ENCODE data around the gene PLAAT1. TPM values are rescaled to one million over a fixed set of nuclear protein-coding genes. Genes with fewer than 3 reads are reported as not detected.

Gene PLAAT1
- total RNA-seq, 3 donors from 2014 or later: 0.32 to 1.5 (median 0.66) TPM

DNA sequence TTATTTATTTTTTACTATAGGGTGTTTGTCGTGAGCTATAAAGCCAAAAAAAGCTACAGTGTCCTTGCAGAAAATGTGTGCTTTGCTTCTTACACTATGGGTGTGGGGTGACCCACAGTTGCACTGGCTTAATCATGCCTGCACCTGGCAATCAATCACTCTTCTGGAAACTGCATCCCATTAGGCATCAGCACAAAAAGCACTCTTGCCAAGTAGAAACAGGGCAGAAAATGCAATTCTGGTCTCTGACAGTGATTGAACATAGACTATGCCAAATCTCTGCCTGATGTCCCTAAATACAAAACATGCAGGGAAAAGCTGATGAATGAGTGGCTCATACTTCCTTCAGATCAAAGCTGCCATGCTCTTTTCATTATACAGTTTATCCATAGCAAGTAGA, 30.4 kb upstream of the PLAAT1 start:
- no peak overlapping the region for H3K27ac ChIP-seq
- H3K27me3 ChIP-seq: no peaks in the 10 kb centered on the region
- intact Hi-C loops (cut with DNase I; ENCODE audit: low total_unique reads): loop anchor here (10.0 kb wide), 1 partner anchor 834 kb away; no protein-coding TSS in a partner anchor
- no peaks in the 10 kb centered on the region for H3K4me1 ChIP-seq
- TF ChIP-seq POLR2A (IDR thresholded peaks at IDR 0.05) (no peak), POLR2AphosphoS5 (IDR thresholded peaks at IDR 0.05) (no peak)
- TF ChIP-seq, protein P1, sequence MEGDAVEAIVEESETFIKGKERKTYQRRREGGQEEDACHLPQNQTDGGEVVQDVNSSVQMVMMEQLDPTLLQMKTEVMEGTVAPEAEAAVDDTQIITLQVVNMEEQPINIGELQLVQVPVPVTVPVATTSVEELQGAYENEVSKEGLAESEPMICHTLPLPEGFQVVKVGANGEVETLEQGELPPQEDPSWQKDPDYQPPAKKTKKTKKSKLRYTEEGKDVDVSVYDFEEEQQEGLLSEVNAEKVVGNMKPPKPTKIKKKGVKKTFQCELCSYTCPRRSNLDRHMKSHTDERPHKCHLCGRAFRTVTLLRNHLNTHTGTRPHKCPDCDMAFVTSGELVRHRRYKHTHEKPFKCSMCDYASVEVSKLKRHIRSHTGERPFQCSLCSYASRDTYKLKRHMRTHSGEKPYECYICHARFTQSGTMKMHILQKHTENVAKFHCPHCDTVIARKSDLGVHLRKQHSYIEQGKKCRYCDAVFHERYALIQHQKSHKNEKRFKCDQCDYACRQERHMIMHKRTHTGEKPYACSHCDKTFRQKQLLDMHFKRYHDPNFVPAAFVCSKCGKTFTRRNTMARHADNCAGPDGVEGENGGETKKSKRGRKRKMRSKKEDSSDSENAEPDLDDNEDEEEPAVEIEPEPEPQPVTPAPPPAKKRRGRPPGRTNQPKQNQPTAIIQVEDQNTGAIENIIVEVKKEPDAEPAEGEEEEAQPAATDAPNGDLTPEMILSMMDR (IDR thresholded peaks at IDR 0.05): no peak
- no peaks in the 10 kb centered on the region for H3K36me3 ChIP-seq
- DNase-seq (ENCODE audit: low spot score in 2 of 2): no peak
- no peaks in the 10 kb centered on the region for H3K9me3 ChIP-seq
- H3K4me3 ChIP-seq: no peak overlapping the region

DNA sequence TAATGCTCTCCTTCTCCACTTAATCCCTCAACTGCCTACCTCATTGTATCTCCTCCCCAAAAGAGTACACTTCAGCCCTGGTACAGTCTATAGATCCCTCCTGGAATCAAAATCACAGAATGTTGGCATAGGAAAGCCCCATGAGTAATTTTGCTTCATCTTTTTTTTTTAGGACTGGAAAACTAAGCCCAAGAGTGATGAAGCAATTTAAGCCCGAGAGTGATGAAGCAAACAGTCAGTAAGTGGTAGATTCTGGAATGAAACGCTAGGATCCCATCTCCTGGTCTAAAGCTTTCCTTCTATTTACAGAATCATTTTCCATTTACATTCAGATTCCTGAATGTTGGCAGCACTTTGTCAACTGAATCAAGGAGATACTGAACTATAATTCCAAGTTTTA, 29.8 kb upstream of the PLAAT1 start:
- intact Hi-C loops (cut with DNase I; ENCODE audit: low total_unique reads): loop anchor here (10.0 kb wide), 1 partner anchor 834 kb away; no protein-coding TSS in a partner anchor
- H3K4me1 ChIP-seq: no peaks in the 10 kb centered on the region

DNA sequence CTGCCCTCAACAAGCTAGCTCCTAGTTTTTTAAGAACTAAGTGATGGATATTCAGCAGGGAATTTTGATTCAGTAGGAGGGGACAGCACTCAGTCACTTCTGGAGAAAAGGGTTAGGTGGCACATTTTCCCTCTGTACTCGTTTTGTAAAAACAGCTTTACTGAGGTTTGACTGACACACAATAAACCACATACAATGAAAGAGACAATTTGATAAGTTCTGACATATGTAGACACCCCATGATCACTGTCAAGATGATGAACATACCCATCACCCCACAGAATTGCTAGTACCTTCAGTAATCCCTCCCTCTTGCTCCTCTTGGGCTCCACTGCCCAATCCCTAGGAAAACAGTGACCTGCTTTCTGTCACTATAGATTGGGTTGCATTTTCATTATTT, 29.0 kb upstream of the PLAAT1 start:
- no peaks in the 10 kb centered on the region for H3K27me3 ChIP-seq
- no peak for DNase-seq (ENCODE audit: low spot score in 2 of 2)
- no peaks in the 10 kb centered on the region for H3K36me3 ChIP-seq
- TF ChIP-seq, protein P1 (IDR thresholded peaks at IDR 0.05): no peak
- no peak for TF ChIP-seq POLR2AphosphoS5 (IDR thresholded peaks at IDR 0.05)
- TF ChIP-seq POLR2A (IDR thresholded peaks at IDR 0.05): no peak
- intact Hi-C loops (cut with DNase I; ENCODE audit: low total_unique reads): loop anchor here (10.0 kb wide), 1 partner anchor 833 kb away; no protein-coding TSS in a partner anchor
- no peak overlapping the region for H3K27ac ChIP-seq
- no peaks in the 10 kb centered on the region for H3K9me3 ChIP-seq
- H3K4me1 ChIP-seq: no peaks in the 10 kb centered on the region
- no peak overlapping the region for H3K4me3 ChIP-seq

More for the DNA sequence above, 29.8 kb upstream of the PLAAT1 start:
- no peaks in the 10 kb centered on the region for H3K36me3 ChIP-seq
- H3K27me3 ChIP-seq: no peaks in the 10 kb centered on the region
- TF ChIP-seq POLR2AphosphoS5 (IDR thresholded peaks at IDR 0.05) (no peak), POLR2A (IDR thresholded peaks at IDR 0.05) (no peak)
- TF ChIP-seq, protein P1 (IDR thresholded peaks at IDR 0.05): no peak
- no peak for DNase-seq (ENCODE audit: low spot score in 2 of 2)
- H3K9me3 ChIP-seq: no peaks in the 10 kb centered on the region
- H3K4me3 ChIP-seq: no peak overlapping the region
- H3K27ac ChIP-seq: no peak overlapping the region

DNA sequence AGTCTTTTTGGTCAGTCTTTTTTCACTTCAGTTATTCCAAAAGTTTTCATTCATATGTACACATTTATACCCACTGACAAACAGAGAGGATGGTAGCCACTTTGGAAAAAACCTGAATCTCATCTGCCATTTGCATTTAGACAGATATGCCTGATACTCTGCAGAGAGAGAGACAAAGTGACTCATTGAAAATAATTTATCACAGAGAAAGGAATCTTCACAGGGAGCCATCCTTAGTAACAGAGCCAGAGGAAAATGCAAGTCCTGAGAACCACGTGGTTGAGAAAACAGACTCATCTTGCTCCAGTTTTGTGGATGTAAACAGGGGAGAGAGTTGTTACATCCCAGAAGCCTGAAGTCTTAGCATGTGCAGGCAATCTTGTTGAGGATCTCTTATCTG, 28.2 kb upstream of the PLAAT1 start:
- Histone ChIP-seq H3K4me1 (no peaks in the 10 kb centered on the region), H3K9me3 (no peaks in the 10 kb centered on the region), H3K27me3 (no peaks in the 10 kb centered on the region), H3K27ac (no peak overlapping the region), H3K36me3 (no peaks in the 10 kb centered on the region), H3K4me3 (no peak overlapping the region)
- intact Hi-C loops (cut with DNase I; ENCODE audit: low total_unique reads): loop anchor here (10.0 kb wide), 1 partner anchor 832 kb away; no protein-coding TSS in a partner anchor
- DNase-seq (ENCODE audit: low spot score in 2 of 2): no peak
- TF ChIP-seq POLR2AphosphoS5 (IDR thresholded peaks at IDR 0.05): no peak
- TF ChIP-seq POLR2A (IDR thresholded peaks at IDR 0.05): no peak
- TF ChIP-seq, protein P1 (IDR thresholded peaks at IDR 0.05): no peak

DNA sequence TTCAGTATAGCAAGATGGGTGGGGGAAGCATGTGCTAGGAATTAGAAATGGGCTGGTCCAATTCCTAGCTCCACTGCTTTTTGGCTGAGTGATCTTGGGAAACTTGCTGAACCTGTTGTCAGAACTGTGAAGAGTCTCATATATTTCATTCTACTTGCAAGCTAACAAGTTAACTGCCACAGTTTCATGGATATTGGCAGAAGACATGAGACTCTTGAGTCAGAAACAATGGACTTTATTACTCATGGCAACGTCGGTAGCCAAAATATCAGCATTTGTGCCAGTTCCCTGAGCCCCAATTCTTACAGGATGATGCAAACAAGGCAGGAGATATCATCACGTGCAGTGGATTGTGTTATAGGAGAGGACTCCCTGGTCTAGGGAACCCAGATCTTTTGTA, 26.6 kb upstream of the PLAAT1 start:
- H3K27me3 ChIP-seq: no peaks in the 10 kb centered on the region
- no peak overlapping the region for H3K27ac ChIP-seq
- no peak overlapping the region for H3K4me3 ChIP-seq
- no peaks in the 10 kb centered on the region for H3K9me3 ChIP-seq
- no peaks in the 10 kb centered on the region for H3K36me3 ChIP-seq
- no peak for DNase-seq (ENCODE audit: low spot score in 2 of 2)
- H3K4me1 ChIP-seq: no peaks in the 10 kb centered on the region
- intact Hi-C loops (cut with DNase I; ENCODE audit: low total_unique reads): loop anchor here (10.0 kb wide), 1 partner anchor 830 kb away; no protein-coding TSS in a partner anchor
- TF ChIP-seq, protein P1 (IDR thresholded peaks at IDR 0.05): no peak
- TF ChIP-seq POLR2AphosphoS5 (IDR thresholded peaks at IDR 0.05) (no peak), POLR2A (IDR thresholded peaks at IDR 0.05) (no peak)

All from breast epithelium (tissue), 4 donors.